Liver (tissue), 9 donors: ENCODE results near the gene PDE3A. TPM values are rescaled to one million over a fixed set of nuclear protein-coding genes. Genes with fewer than 3 reads are reported as not detected.
A peak's percentile ranks its signal among the peaks of the same experiment; 100 is the strongest.

Experiments used
- DNase-seq: peaks from one replicate; pipeline ENCODE4 v3.0.0-alpha.2; 2017; ENCODE audit warnings: low spot score
- H3K27ac ChIP-seq, 2 donors: one replicate each; pipeline ENCODE4 v1.7.0; 2013; ENCODE audit warnings: inconsistent platforms in 2 of 2, low read length in 2 of 2, control low read depth in 1 of 2, low read depth in 1 of 2, mild to moderate bottlenecking in 1 of 2
- H3K27me3 ChIP-seq, 4 donors: one replicate each; pipeline versions ENCODE4 v1.6.1 to v1.7.0; 2013; ENCODE audit warnings: low read length in 3 of 4, inconsistent platforms in 1 of 4, mild to moderate bottlenecking in 1 of 4, moderate library complexity in 1 of 4; ENCODE audit not compliant: control insufficient read depth in 4 of 4, insufficient read depth in 4 of 4
- H3K36me3 ChIP-seq, 4 donors: one replicate each; pipeline versions ENCODE4 v1.6.1 to v1.7.0; 2013; ENCODE audit warnings: low read length in 3 of 4, mild to moderate bottlenecking in 3 of 4, low read depth in 1 of 4, moderate library complexity in 1 of 4; ENCODE audit not compliant: control insufficient read depth in 4 of 4, insufficient read depth in 3 of 4
- H3K4me1 ChIP-seq, 4 donors: one replicate each; pipeline versions ENCODE4 v1.6.1 to v1.7.0; 2013; ENCODE audit warnings: low read length in 3 of 4, mild to moderate bottlenecking in 3 of 4, moderate library complexity in 1 of 4; ENCODE audit not compliant: control insufficient read depth in 4 of 4, insufficient read depth in 4 of 4
- H3K4me3 ChIP-seq, 3 donors: one replicate each; pipeline versions ENCODE4 v1.6.1 to v1.7.0; 2013; ENCODE audit warnings: low read length in 3 of 3, control low read depth in 1 of 3, low read depth in 1 of 3, mild to moderate bottlenecking in 1 of 3
- H3K9ac ChIP-seq, 2 donors: one replicate each; pipeline ENCODE4 v1.7.0; 2013; ENCODE audit warnings: low read length in 2 of 2, mild to moderate bottlenecking in 2 of 2, moderate library complexity in 2 of 2, control low read depth in 1 of 2, low read depth in 1 of 2
- H3K9me3 ChIP-seq, 4 donors: one replicate each; pipeline versions ENCODE4 v1.6.1 to v1.7.0; 2013; ENCODE audit warnings: low read length in 3 of 4; ENCODE audit not compliant: control insufficient read depth in 4 of 4
- ATF3 ChIP-seq: IDR thresholded peaks from 2 replicates; pipeline ENCODE4 v1.6.1; 2016; ENCODE audit warnings: antibody characterized with exemption
- CTCF ChIP-seq: fragments of 150-350 bp; IDR thresholded peaks from 2 replicates; pipeline ENCODE4 v1.5.1; 2017; ENCODE audit warnings: improper control_type of control experiment, low read depth, low read length; ENCODE audit not compliant: missing input control
- FOXA1 ChIP-seq: IDR thresholded peaks from 2 replicates; pipeline ENCODE4 v1.6.1; 2016; ENCODE audit warnings: antibody characterized with exemption
- FOXA2 ChIP-seq: IDR thresholded peaks from 2 replicates; pipeline ENCODE4 v1.6.1; 2016; ENCODE audit warnings: antibody characterized with exemption
- GABPA ChIP-seq, 2 donors: IDR thresholded peaks in 1 of 2; conservative IDR thresholded peaks in 1 of 2; 2 replicates each; pipeline ENCODE4 v1.6.1; 2016; ENCODE audit warnings: antibody characterized with exemption in 2 of 2, mild to moderate bottlenecking in 1 of 2, moderate library complexity in 1 of 2
- HNF4A ChIP-seq, 2 donors: conservative IDR thresholded peaks; 2 replicates each; pipeline ENCODE4 v1.6.1; 2016; ENCODE audit warnings: antibody characterized with exemption in 2 of 2, mild to moderate bottlenecking in 2 of 2
- JUND ChIP-seq, 2 donors: IDR thresholded peaks; 2 replicates each; pipeline ENCODE4 v1.6.1; 2016; ENCODE audit warnings: antibody characterized with exemption in 2 of 2
- MAX ChIP-seq: IDR thresholded peaks from 2 replicates; pipeline ENCODE4 v1.6.1; 2016; ENCODE audit warnings: antibody characterized with exemption
- NR2F2 ChIP-seq: IDR thresholded peaks from 2 replicates; pipeline ENCODE4 v1.6.1; 2016; ENCODE audit warnings: antibody characterized with exemption
- RAD21 ChIP-seq, 2 donors: IDR thresholded peaks; 2 replicates each; pipeline ENCODE4 v1.6.1; 2016; ENCODE audit warnings: antibody characterized with exemption in 2 of 2, mild to moderate bottlenecking in 2 of 2
- REST ChIP-seq: IDR thresholded peaks from 2 replicates; pipeline ENCODE4 v1.6.1; 2016; ENCODE audit warnings: antibody characterized with exemption, mild to moderate bottlenecking
- RXRA ChIP-seq, 2 donors: IDR thresholded peaks; 2 replicates each; pipeline ENCODE4 v1.6.1; 2017 to 2018; ENCODE audit warnings: antibody characterized with exemption in 2 of 2, mild to moderate bottlenecking in 1 of 2
- YY1 ChIP-seq: IDR thresholded peaks from 2 replicates; pipeline ENCODE4 v1.6.1; 2016; ENCODE audit warnings: antibody characterized with exemption, mild to moderate bottlenecking
- ZBTB33 ChIP-seq: IDR thresholded peaks from 2 replicates; pipeline ENCODE4 v1.6.1; 2016; ENCODE audit warnings: antibody characterized with exemption
- WGBS: extraction: QIAGEN DNeasy Blood & Tissue Kit; methylation state at CpG from one replicate; pipeline ENCODE4 v1.1.7; 2013; 5-methylcytosine and 5-hydroxymethylcytosine counted together
- polyA plus RNA-seq, 2 donors: library from polyadenylated mRNA; stranded (reverse) in 1 of 2; unstranded in 1 of 2; fragments of 200-250 nt in 1 of 2; fragments of >200 nt in 1 of 2; fragmentation: Nextera tagmentation in 1 of 2; extraction: Ambion mirVana in 1 of 2; gene quantifications; one replicate each; pipeline versions ENCODE4 v1.2.1 to v1.2.3, GENCODE V29; 2013 to 2015
- total RNA-seq, 2 donors: library from RNA; depleted of rRNA; stranded (reverse); fragments of >200 nt; gene quantifications; one replicate each; pipeline ENCODE4 v1.2.3, GENCODE V29; 2014
- donor health status: healthy.
- donor health status: healthy.
- donor health status: healthy.
- donor health status: healthy.
- donor health status: healthy.

The PDE3A gene
- total and polyA plus RNA-seq, 4 donors: 0.50 to 3.8 (median 2.2) TPM

GRCh38 chr12:20646239-20646827, 278.0 kb downstream of the PDE3A start:
- TF ChIP-seq YY1: peak; percentile 21
- TF ChIP-seq ATF3: no peak
- TF ChIP-seq CTCF: peak; percentile 57
- peak; percentile 10 to 13 for TF ChIP-seq RXRA (IDR thresholded peaks at IDR 0.05)
- TF ChIP-seq RAD21 (IDR thresholded peaks at IDR 0.05): peak; percentile 83 to 91
- Histone ChIP-seq H3K9me3 (no peaks in the 10 kb centered on the region), H3K36me3 (no peaks in the 10 kb centered on the region), H3K4me1 (no peaks in the 10 kb centered on the region), H3K4me3 (no peak overlapping the region), H3K9ac (no peak overlapping the region), H3K27ac (no peak overlapping the region), H3K27me3 (no peaks in the 10 kb centered on the region)
- DNase-seq: no peak
- 54% methylated on average over 3 of the region's 3 CpGs for WGBS

GRCh38 chr12:20653871-20654270, 285.5 kb downstream of the PDE3A start:
- H3K4me3 ChIP-seq: no peak overlapping the region
- WGBS: 96% methylated on average over 2 of the region's 2 CpGs
- TF ChIP-seq JUND (IDR thresholded peaks at IDR 0.05): no peak
- TF ChIP-seq FOXA2: no peak
- no peak for TF ChIP-seq GABPA (IDR thresholded peaks at IDR 0.05 in 1 of 2, conservative IDR thresholded peaks at IDR 0.05 in 1 of 2)
- TF ChIP-seq RXRA (IDR thresholded peaks at IDR 0.05): no peak
- no peak for TF ChIP-seq ZBTB33
- no peak for TF ChIP-seq FOXA1
- no peak for TF ChIP-seq HNF4A (conservative IDR thresholded peaks at IDR 0.05)
- TF ChIP-seq YY1: no peak
- TF ChIP-seq RAD21 (IDR thresholded peaks at IDR 0.05): no peak
- no peak for TF ChIP-seq NR2F2
- no peak overlapping the region for H3K9ac ChIP-seq
- no peak for DNase-seq
- H3K27me3 ChIP-seq: no peaks in the 10 kb centered on the region
- no peaks in the 10 kb centered on the region for H3K36me3 ChIP-seq
- no peaks in the 10 kb centered on the region for H3K9me3 ChIP-seq
- no peaks in the 10 kb centered on the region for H3K4me1 ChIP-seq
- H3K27ac ChIP-seq: no peak overlapping the region

- no peaks in the 10 kb centered on the region for H3K4me1 ChIP-seq
- no peak overlapping the region for H3K9ac ChIP-seq
- TF ChIP-seq ATF3: no peak
- TF ChIP-seq HNF4A (conservative IDR thresholded peaks at IDR 0.05): peak in 1 of 2 donors; percentile 24
- TF ChIP-seq MAX: no peak
- TF ChIP-seq REST: no peak
- no peaks in the 10 kb centered on the region for H3K36me3 ChIP-seq
- peaks cover 0 to 2% (median 0%) of the 10 kb centered on the region in 4 donors for H3K9me3 ChIP-seq
- no peak overlapping the region for H3K27ac ChIP-seq
- H3K4me3 ChIP-seq: no peak overlapping the region
- WGBS: 33% methylated on average over 1 of the region's 1 CpG
- no peak for DNase-seq
- no peaks in the 10 kb centered on the region for H3K27me3 ChIP-seq
Measured at GRCh38 chr12:20656600-20656999, 288.3 kb downstream of the PDE3A start.
